ENCODE data around the gene TACC3. TPM values are rescaled to one million over a fixed set of nuclear protein-coding genes. Genes with fewer than 3 reads are reported as not detected.

Gene TACC3
- total and polyA plus RNA-seq, 2 of the 8 experiments (the other 6 are each of a cell fraction or from before 2014, with no cell fraction given) = 73.8 to 148 TPM

- no peak for TF ChIP-seq POLR2AphosphoS5 (IDR thresholded peaks at IDR 0.05; ENCODE audit: low read depth, low read length)
- TF ChIP-seq RNF2 (IDR thresholded peaks at IDR 0.05; ENCODE audit: borderline replicate concordance, low read depth, low read length, missing control alignments, poor library complexity, severe bottlenecking) = no peak
- TF ChIP-seq POLR2A (IDR thresholded peaks at IDR 0.05; ENCODE audit: control extremely low read depth in 1 of 2, low read depth in 2 of 2, low read length in 2 of 2) = no peak
- TF ChIP-seq TAF7 (optimal IDR thresholded peaks at IDR 0.05; ENCODE audit: borderline replicate concordance, low read depth, low read length) = no peak
These were observed 48.4 kb downstream of the TACC3 start (continued) for GRCh38 chr4:1769692-1770091.
